GM19468 (cell line): ENCODE measurements around the gene MYL10.

ENCODE experiments used
- ATAC-seq: cut with Tn5 transposase; IDR thresholded peaks from one replicate; pipeline ENCODE4 v1.9.1; 2021; ENCODE audit warnings: mild to moderate bottlenecking, moderate library complexity, moderate number of reproducible peaks; ENCODE audit not compliant: unreplicated experiment; ENCODE audit errors: extremely low read depth

MYL10 gene

DNA sequence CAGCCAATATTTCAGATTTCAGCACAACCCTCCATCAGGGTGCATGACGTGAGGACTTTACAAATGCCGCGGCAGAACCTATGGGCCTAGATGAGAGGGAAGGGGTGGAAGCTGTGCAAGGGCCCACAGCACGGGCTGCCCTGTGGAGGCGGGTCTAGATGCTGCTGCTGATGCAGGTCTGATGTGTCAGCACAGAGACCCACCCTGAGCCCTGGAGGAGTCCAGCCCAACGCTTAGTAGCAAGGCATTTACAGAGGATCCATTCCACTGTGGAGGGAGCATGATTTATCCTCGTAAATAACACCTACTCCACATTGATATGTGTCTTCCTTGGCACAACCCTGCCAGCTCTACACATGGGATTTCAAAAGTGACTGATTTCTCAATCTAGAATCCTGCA lies 48.5 kb downstream of the MYL10 start:
- no peak for ATAC-seq

DNA sequence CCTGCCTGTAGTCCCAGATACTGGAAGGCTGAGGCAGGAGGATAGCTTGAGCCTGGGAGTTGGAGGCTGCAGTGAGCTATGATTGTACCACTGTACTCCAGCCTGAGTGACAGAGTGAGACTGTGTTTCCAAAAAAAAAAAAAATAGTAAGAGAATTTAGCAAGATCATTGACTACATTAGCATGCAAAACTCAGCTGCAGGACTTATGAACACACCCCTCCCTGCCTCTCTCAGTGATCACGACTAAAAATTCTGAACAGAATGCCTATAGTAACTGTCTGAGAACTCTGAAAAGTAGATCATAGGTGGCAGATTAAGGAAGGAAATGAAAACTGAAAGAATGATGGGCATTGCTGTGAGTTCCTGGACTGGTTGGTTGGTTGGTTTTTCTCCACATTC lies 50.5 kb downstream of the MYL10 start:
- no peak for ATAC-seq

DNA sequence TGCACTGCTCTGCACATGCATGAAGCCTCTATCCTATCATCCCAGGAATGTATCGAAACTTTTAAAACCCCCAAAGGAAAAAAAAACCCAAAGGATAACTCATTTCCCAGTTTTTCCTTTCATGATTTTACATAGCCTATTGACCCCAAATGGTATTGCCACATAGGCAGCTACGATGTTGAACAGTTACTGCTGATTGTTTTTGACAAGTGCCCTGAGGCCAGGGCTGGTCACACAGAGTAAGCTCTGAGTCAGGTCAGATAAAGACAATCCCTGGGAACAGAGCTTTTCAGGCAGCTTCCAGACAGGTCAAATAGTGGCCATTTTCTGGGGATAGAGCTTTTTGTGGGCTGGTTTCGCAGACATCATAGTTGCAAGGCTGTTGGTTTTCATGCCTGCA lies 52.1 kb downstream of the MYL10 start:
- no peak for ATAC-seq

DNA sequence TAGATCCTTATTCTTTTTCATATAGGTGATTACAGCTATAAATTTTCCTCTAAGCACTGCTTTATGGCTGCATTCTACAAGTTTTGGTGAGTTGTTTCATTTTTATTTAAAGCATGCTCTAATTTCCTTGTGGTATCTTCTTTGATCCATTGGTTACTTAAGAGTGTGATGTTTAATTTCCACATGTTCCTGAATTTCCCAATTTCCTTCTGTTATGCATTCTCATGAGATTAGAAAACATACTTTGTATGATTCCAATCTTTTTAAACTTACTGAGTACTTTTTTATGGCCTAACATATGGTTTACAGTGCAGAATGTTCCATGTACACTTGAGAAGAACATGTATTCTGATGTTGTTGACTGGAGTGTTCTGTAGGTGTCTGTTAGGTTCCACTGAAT lies 53.4 kb downstream of the MYL10 start:
- no peak for ATAC-seq

DNA sequence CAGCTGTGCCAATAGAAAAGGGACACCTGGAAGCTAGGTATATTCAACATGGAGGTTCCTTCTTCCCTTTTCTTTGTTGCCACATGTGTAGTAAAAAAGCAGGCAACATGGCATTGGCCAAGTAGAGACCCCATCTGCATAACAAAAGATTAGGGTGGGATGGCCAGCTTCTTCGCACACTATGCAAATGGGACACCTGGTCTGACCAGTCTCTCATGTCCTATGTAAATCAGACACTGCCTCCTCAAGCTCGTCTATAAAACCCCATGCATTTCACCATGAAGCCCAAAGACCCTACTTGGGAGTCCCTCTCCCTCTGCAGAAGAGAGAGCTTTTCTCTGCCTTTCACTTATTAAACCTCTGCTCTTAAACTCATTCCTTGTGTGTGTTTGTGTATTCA lies 53.9 kb downstream of the MYL10 start:
- ATAC-seq, result no peak

DNA sequence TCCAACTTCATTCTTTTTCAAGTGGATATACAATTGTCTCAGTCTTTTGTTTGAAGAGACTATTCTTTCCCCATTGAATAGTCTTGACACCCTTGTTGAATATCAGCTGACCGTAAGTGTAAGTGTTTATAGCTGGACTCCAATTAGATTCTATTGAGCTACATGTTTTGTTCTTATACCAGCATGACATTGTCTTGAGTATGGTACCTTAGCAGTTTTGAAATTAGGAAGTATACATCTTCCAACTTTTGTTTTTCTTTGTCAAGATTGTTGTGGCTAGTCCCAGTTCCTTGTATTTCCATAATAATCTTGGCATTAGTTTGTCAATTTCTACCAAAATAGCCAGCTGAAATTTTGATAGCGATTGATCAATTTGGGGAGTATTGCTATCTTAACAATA lies 56.9 kb downstream of the MYL10 start:
- ATAC-seq, result no peak

DNA sequence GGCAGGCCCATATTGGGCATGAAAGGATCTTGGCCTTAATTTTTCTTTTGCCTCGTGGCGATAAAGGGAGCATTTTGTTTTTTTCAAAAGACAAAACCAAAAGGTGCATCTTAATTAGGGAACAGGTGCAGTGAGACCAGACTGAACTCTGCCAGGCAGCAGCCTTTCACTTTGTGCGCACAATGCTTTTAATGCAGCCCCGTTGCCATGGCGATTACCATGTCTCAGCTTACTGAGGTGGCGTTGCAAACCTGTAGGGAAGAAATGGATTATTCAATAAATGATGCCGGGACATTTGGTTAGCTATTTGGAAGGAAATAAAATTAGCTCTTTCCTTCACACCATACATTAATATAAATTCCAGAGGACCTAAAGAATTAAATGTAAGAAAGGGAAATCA lies 61.9 kb downstream of the MYL10 start:
- no peak for ATAC-seq

DNA sequence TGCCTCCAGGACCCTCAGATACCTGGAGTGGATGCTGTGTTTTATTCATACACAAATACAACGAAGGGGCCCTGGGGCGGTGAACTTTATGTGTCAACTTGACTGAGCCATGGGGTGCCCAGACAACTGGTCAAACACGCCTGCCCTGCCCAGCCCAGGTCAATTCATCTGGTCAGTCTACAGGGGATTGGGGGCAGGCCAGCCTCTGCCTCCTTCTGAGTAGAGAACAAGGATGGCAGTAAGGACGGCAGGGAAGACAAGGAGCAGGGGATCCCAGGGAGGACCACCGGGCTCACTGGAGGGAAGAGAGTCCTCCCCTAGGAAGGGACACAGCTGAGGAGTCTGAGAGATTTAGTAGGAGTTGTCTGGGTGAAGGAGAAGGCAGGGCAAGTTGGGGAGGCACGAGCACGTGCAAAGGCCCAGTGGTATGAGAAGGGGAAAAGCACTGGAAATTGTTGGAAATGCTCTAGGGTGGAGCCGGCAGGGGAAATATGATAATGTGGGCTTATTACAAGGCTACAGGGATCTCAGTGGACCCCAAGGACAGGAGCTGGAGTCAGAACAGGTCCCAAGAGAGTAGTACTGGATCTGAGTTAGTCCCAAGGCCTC lies 63.4 kb downstream of the MYL10 start:
- ATAC-seq, result no peak

DNA sequence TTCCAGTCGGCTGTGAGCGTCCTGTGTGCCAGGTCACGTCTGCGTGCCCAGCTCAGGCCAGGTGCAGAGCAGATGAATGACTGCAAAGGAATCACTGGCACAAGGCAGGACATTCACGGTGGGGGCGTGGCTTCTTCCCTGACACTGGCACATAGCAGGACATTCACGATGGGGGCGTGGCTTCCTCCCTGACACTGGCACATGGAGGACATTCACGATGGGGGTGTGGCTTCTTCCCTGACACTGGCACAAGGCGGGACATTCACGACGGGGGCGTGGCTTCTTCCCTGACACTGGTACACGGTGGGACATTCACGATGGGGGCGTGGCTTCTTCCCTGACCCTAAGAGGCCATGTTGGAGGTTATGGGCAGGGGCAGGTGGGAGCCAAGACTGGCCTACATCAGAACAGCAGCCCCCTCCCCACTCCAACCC lies 64.3 kb downstream of the MYL10 start:
- ATAC-seq, result no peak

DNA sequence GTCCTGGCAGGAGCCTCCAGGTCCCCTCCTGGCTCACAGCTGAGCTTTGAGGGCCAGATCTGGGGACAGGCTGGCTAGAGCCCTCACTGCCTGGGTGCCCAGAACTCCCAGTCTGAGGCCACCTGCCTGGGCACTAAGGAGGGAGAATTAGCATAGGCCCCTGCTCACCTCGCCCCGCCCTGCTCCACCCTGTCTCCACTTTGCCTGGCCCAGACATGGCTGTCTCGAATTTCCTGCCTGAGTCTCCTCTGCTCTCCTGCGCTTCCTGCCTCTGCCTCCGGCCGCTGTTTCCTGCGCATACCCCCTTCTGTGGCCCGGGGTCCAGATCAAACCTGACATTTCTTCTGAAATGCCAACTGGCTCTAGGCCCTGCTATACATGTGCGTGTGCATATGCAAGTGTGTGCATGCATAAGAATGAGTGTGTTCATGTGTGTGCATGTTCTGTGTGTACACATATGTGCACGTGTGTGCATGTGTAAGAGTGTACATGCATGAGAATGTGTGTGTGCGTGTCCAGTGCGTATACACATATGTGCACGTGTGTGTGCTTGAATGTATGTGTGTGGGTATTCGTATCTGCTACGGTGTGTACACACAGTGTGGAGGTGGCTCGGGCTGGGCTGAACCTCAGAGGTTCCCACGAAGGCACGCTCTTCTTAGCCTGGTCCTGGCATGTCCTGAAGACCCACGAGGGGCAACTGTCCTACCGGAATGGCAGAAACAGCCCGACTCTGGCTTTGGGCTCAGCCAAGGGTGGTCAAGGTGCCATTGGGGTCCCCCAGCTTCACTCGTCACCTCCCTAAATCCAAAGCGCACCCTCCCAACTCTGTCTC lies 64.9 kb downstream of the MYL10 start:
- no peak for ATAC-seq
